Measurements from ENCODE around the gene OR2A7.
"Not testable (repeated sequence)": the region's sequence is repeated elsewhere in the genome, so short reads cannot be mapped to it uniquely, and the experiment has no call there.

OR2A7 gene, protein sequence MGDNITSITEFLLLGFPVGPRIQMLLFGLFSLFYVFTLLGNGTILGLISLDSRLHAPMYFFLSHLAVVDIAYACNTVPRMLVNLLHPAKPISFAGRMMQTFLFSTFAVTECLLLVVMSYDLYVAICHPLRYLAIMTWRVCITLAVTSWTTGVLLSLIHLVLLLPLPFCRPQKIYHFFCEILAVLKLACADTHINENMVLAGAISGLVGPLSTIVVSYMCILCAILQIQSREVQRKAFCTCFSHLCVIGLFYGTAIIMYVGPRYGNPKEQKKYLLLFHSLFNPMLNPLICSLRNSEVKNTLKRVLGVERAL

DNA sequence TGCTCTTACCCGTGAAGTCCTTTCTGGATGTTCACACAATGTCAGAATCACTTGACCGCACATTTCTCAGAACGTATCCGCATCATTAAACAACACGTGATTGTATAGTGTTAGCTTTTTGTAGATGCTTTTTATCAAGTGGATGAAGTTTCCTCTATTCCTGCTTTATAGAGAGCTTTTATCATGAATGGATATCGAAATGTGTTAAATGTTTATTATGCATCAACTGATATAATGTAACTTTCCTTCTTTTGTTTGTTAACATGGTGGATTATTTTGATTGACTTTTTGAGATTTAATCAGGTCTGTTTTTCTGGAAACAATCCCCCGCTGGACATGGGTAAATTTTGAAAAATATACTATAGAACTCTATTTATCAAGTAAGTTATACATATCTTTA is at the start of gene OR2A7:
Gene OR2A7, minus strand, starts transcription at position 101 of the 400 bp plus-strand sequence. CDS start 5,164 bp downstream, outside the sequence.
- FAIRE-seq, result not testable (repeated sequence)

DNA sequence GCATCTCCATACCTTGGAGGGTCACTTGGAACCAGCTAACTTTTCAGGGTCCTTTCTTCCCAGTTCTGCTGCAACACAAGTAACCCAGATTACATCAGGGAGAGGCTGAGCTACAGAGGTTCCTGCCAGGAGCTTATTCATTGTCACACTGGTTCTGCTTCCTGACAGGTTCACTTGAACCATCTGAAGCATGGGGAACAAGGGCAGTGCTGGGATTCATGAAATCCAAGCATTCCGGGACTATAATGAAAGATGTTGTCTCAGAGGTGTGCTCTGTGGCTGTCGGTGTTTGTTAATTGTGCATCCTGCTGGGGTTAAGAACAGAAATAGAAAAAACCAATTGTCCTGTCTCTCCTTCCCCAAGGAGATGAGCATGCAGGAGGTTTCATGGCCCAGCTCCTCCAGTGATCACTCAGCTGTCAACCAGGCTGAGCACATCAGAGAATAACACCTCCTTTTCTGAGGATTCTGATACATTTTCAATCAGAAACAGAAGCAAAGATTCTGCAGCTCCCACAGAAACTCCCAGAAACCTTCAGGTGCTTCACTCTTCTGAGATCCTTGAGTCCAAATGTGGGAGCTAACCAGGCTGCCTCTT is 47.4 kb upstream of the OR2A7 start, which contains the start of gene OR2A1:
Gene OR2A1, plus strand, starts transcription at position 548 of the 598 bp plus-strand sequence. CDS start 5,706 bp downstream, outside the sequence.
- FAIRE-seq, result not testable (repeated sequence)

DNA sequence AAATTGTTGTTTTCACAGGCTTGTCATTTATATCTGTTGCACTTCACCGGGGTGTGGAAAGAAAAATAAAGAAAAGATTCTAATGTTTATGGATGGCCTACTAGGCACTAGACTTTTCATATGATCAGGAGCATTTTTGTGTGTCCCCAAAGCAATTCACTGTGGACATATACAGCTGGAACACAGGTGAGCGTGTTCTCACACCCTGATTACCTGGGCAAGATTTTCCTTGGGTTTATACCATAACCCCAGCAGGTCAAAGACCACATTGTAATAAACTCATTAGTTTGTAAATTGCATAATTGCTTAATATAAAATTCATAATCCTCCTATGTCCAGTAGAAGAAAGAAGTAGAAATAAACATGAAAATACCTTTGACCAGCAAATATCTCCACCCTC is 46.6 kb upstream of the OR2A7 start:
- not testable (repeated sequence) for FAIRE-seq

DNA sequence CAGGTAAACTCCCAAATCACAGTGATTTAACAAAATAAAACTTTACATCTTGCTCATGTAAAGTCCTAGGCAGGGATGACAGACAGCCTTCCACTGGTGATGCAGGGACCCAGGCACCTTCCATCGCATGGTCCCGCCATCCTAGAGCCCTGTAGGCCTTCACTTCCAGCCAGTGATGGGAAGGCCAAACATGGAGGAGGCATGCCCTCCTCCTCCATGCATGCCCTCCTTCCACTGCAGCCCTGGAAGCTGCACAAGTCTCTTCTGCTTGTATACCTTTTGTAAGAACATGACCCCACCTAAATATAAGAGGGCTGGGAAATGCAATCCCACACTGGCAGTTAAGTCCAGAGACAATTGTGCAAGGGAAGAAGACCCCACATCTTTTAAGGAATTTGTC is 45.1 kb upstream of the OR2A7 start:
- FAIRE-seq, result not testable (repeated sequence)

DNA sequence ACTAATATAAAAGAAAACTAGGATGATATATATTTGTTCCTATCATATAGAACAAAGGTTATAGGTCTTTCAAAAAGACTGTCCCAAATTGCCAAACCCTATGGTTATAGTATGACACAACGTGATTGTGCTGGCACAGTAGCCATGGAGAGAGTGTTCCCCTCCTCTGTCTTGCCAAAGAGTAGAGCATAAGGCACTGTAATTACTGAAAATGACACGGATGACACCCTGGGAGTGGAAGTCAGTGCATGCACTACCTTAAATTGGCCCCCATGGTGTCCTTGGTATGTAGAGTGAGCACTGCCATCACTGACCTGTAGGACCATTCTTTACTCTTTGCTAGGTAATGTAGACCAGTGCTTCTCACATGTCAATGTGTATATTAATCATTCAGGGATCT is 40.6 kb upstream of the OR2A7 start:
- FAIRE-seq, result not testable (repeated sequence)

DNA sequence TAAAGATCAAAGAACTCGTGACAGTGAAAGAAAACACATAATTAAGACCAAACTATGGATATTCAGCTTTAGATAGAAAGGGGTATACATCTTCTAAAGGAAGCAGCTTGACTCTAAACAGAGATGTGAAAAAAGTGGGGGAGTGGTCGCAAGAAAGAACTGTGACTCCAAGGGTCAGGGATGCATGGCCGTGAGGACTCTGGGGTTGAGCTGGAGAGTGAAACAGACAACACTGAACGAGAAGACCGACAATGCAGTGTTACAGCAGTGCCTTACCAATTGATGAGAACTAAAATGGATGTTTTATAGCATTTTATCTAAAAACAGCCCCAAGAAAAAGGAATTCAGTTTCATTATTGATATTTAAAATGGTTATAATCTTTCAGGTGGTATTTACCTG is 39.0 kb upstream of the OR2A7 start:
- FAIRE-seq, result not testable (repeated sequence)

DNA sequence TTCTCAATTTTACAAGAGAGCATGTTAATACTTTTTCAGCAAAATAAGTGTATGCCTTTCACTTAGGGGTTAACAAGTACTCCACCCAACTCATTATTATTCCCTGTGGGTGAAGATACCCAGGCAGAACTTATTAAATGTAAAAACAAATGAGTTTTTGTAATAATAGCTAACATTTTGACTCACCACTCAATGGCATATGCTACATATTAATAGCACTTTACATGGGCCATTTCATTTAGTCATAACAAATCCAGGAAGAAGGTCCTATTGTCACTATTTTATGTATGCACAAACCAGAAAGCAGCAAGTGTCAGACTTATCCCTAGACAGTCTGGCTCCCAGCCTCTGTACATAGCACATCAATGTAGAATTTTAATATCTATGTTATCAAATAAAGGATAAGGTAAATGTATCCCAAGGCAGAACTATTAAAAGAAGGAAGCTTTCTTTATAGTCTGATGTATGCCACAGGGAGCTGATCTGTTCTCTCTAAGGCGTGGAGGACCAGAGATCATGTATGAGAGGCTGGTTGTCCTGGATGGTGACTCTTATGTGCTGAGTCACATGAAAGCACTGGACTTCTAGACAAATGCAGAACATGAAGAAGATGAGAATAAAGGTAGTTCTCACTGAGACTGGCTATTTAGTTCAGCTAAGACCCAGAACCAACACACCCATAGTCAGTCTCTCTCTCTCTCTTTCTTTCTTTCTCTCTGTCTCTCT is 38.1 kb upstream of the OR2A7 start:
- FAIRE-seq, result not testable (repeated sequence)

DNA sequence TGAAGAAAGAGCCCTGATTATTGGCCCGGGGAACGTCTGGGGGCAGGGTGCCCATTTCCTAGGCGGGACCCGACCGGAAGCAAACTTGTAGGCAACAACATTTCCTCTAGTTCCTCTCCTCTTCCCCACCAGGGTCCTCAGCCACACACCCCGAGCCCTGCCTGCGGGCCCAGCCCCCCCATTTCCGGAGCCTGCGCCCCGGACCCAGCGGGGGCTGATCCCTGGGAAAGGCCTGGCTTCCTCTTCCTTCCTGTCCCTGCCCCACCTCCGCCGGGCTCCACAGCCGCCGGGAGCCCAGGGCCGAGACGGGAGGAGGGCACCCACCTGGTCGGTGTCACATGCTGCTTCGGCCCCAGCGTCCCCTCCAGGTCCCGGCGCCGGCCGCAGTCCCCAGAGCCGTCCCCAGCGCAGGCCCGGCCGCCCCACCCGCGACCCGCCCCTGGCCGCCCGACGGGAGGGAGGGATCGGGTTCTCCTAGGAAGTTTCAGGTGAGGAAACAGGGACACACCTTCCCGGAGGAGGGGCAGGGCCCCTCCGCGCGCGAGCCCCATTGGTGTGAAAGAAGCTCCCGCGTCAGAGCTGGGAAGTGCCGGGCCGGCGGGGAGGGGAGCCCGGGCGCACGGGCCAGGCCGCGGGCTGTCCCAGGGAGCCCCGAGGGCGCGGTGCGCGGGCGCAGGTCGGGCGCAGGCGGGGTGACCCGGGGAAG is 29.4 kb upstream of the OR2A7 start:
- not testable (repeated sequence) for FAIRE-seq

DNA sequence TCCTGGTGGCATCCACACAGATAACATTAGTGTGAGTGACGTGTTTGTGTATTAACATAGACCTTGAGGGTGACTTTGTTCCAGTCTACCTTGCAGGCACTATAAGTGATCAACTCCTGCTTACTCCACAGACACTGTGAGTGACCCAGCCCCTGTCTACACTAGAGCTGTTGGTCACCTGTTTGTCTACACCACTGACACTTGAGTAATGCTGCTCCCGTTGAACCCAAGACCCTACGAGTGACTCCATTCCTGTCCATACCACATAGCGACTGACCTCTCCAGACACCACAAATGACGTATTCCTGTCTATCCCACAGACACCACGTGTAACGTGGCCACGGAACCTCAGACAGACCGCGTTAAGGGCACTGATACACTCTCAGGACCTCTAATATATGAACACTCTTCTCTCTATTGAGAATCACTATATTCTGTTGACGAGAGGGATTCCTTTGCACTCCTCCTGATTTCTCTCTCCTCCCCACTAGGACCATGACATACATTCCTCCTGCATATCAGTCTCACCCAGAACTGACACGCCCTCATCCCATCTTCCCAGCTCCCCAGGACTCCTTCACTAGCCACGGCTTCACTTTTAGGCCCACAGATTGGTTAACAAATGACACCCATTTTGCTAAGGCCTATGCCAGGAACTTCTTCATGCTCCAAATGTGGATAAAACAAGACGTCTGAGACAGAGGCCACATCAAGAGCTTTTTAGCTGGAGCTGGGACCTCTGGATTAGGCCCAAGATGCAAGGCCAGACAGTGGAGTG is 28.0 kb upstream of the OR2A7 start:
- not testable (repeated sequence) for FAIRE-seq

DNA sequence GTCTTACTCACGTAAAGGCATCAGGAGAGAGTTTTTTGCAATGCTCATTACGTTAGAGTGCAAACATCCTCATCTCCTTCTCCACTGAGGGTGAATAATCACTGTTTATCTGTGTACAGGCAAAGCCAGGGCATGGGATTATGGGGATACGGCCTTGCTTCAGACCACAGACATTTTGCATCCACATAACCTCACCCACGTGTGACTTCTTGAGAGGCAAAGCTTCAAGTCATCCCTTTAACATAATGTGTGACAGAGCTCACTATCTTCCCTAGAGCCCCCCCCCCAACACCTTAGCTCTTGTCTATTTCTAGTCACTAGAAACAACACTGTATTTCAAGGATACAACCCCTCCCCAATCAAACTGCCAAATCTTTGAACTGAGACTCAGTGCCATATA is 27.0 kb upstream of the OR2A7 start:
- FAIRE-seq, result not testable (repeated sequence)

DNA sequence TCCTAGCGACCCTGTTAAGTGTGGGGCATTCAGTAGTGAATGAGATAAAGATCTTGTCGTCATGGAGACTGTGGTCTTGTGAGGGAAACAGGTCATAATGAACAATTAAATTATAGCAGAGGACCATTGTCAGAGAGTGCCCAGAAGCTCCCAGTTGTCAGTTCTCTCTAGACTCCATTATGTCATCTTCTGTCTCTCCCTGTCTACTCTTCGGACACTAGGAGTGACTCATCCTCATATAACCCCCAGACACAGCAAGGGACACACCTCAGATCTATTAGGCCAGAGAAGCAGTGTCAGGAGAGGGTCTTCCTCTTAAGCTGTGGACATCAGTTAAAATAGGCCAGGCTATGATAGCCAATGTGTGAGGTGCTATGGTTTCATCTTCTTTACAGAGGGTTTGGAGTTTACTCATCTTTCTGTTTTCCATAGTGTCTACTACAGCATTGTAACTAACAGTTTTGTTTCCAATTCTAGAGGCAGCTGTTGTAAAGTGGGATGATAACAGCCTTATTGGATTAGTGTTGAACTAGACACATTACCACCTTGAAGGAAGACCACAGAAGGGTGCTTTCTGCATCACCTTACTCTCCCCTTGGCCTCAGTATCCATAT is 22.7 kb upstream of the OR2A7 start:
- FAIRE-seq, result not testable (repeated sequence)

DNA sequence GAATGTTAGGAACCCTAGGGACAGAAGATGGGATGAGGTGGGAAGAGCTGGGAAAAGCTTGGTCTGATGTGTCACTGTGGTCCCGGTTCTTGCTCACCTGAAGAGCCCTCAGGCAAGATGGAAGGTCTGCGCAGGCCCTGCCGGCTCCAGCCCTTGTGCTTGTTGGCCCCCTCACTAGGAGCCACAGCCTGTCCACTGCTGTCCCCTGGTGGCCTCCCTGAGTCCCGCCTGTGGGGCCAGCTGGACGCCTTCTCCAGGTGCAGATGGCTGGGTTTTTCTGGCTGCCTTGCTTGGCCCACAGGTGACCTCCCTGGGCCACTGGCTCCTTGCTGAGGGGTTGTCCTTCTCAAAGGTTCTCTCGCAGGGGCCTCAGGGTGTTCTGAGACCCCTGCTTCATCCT is 19.1 kb upstream of the OR2A7 start:
- not testable (repeated sequence) for FAIRE-seq

DNA sequence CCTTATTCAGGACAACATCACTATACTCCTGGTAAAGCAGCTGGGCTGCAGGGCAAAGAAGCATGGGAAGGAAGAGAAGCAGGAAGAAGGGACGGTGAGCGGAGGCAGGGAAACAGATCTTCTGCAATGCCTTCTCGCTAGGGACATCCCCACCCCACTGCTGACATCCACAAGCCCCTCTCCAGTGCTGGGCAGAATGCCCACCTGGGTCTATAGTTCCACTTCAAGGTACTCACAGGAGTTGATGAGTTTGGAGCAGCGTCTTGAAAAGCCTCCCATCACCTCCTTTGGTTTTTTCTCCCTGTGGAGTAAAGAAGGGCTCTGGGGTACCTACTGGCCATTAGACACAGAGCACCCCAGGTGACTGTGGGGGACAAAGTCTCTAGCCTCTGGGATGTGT is 17.9 kb upstream of the OR2A7 start:
- not testable (repeated sequence) for FAIRE-seq

DNA sequence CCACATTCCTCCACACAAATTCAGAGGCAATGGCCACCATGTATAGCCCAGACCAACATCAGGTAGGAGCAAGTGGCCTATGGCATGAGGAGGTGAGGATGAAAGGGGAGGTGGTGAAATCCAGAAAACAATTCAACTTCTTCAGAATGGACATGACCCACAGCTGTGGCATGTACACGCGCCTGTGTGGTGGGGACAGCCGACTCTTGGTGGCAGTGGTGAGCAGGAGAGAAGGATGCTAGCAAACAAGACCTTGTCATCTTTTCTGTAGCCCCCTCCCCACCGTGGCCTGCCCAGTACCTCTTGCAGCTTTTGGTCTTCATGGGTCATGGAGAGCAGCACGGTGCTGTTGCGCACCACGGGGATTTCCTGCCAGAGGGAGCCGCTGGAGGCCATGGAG is 17.4 kb upstream of the OR2A7 start:
- not testable (repeated sequence) for FAIRE-seq

DNA sequence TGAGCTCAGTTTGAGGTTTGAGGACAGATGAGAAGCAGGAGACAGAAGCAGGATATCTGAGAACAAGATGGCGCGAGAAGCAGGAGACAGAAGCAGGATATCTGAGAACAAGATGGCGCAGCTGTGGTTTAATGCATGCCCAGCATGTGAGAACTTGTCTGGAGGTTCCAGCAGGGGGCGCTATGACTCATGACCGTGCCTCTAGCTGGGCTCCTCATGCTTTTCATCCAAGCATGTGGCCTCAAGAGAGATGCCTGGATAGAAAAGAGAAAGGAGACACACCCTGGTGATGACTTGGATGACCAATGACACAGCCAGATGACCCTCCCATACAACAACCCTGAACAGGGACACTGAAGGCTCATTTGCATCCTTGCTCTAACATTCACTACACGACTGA is 15.4 kb upstream of the OR2A7 start:
- FAIRE-seq, result not testable (repeated sequence)

DNA sequence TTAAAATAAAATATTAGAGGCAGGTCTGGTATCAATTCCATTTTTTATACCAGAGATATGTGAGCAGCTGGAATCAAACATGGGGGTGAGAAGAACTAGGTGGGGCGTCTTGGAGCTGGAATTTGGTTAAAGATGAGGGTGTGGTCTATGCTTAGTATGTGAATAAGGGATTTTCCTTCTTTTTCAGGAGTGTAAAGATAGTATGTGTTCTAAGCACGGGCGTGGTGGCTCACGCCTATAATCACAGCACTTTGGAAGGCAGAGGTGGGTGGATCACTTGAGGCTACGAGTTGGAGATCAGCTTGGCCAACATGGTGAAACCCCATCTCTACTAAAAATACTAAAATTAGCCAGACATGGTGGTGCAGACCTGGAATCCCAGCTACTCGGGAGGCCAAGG is 10.7 kb upstream of the OR2A7 start:
- FAIRE-seq, result not testable (repeated sequence)

DNA sequence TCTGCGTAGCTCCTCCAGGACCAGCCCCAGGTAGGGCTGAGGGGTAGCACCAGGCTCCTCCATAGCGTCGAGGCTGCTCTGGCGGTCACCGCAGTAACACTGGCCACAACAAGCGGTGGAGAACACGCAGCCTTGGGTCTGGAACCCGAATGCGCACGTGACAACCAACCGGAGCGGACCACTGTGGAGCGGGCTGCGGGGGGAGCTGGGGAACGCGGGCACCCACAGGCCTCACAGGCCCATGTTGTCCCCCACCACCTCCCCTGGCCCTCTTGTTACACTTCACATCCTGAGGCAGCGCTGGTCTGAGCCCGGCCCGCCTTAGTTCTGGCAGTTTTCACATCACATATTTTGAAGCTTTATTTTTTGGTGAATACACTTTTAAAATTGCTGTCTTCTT is 4.6 kb upstream of the OR2A7 start, which contains the start of gene CTAGE8:
Gene CTAGE8, minus strand, starts transcription at position 101 of the 400 bp plus-strand sequence. Its CDS starts 38 bp downstream, at position 63.
- FAIRE-seq, result not testable (repeated sequence)

DNA sequence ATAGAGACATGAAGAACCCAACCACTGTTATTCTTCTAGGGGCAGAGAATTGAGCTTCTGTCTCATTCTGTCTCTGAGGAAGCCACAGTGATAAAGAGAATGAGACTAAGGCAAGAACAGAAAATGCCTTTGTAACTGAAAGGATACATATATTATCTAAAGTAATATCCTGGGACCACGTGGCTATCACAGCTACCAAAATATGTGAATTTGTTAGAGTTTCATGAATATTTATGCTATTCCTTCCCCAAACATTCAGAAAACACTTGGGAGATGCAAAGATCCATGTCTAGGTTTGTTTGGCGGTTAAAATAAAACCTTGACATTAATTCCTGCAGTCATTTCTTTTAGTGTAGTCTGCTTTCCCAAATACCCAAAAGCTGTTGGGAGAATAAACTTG is 2.5 kb downstream of the OR2A7 start:
- not testable (repeated sequence) for FAIRE-seq

DNA sequence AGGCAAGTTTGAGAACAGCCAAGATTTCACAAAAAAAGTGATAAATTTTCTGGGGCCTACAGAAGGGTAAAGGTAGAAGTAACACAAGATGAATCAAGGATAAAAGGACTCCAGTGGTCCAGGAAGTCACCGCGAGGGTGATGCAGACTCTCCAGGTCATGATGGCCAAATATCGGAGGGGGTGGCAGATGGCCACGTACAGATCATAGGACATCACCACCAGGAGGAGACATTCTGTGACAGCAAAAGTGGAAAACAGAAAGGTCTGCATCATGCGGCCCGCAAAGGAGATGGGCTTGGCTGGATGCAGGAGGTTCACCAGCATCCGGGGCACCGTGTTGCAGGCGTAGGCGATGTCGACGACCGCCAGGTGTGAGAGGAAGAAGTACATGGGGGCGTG is 5.5 kb downstream of the OR2A7 start:
- FAIRE-seq, result not testable (repeated sequence)

DNA sequence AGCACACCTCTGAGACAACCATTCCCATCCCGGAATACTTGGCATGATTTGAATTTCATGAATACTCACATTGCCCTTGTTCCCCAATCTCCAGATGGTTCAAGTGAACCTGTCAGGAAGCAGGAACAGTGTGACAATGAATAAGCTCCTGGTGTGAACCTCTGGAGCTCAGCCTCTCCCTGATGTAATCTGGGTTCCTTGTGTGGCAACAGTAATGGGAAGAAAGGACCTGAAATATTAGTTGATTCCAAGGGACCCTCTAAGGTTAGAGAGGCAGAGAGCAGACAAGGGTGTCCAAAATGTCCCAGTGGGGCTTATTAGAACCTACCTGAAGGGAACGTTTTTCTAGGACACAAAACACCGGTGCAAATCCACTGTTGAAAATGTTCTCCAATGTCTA is 8.5 kb downstream of the OR2A7 start:
- no peak for FAIRE-seq

DNA sequence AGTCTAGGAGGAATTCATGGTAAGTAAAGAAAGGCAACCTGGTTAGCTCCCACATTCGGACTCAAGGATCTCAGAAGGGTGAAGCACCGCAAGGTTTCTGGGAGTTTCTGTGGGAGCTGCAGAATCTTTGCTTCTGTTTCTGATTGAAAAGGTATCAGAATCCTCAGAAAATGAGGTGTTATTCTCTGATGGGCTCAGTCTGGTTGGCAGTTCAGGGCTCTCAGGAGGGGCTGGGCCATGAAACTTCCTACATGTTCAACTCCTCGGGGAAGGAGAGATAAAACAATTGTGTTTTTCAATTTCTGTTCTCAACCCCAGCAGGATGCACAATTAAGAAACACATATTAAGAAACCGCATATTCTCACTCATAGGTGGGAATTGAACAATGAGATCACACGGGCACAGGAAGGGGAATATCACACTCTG is 9.1 kb downstream of the OR2A7 start:
- no peak for FAIRE-seq
